ENCODE results near the gene A2M. TPM values are rescaled to one million over a fixed set of nuclear protein-coding genes. Genes with fewer than 3 reads are reported as not detected.

The A2M gene
- total and polyA plus RNA-seq, 10 of the 15 experiments (the other 5 are each of a cell fraction or from before 2014, with no cell fraction given): 0.03 to 3.5 (median 0.20) TPM; not detected in 5

- TF ChIP-seq USF1 (IDR thresholded peaks at IDR 0.05; ENCODE audit: borderline replicate concordance, extremely low read length, insufficient read depth, low read depth, low read length): no peak
- TF ChIP-seq USF2 (IDR thresholded peaks at IDR 0.05; ENCODE audit: borderline replicate concordance, low read depth, low read length): no peak
- TF ChIP-seq ZNF592 (IDR thresholded peaks at IDR 0.05): no peak
Observed at GRCh38 chr12:9041321-9041720, 74.4 kb downstream of the A2M start (continued).

- no peak for DNase-seq (ENCODE audit: low read depth, low spot score)
- Histone ChIP-seq H2AFZ (ENCODE audit: control insufficient read depth, low read depth, low read length) (no peak overlapping the region), H3K4me2 (ENCODE audit: control insufficient read depth, insufficient read depth) (no peak overlapping the region), H4K20me1 (ENCODE audit: control insufficient read depth, insufficient read depth) (no peaks in the 10 kb centered on the region), H3K9ac (ENCODE audit: control insufficient read depth, insufficient read depth, low read length) (no peak overlapping the region), H3K4me3 (no peak overlapping the region), H3K36me3 (ENCODE audit: control insufficient read depth in 2 of 2, insufficient read depth in 2 of 2, low read length in 1 of 2) (no peaks in the 10 kb centered on the region), H3K27me3 (replicated peaks in 1 of 2; ENCODE audit: control insufficient read depth in 2 of 2, insufficient read depth in 2 of 2, low read length in 1 of 2) (no peaks in the 10 kb centered on the region), H3K79me2 (ENCODE audit: control insufficient read depth, insufficient read depth, low read length) (no peaks in the 10 kb centered on the region), H3K9me3 (replicated peaks; ENCODE audit: control insufficient read depth, insufficient read depth, low read length) (no peaks in the 10 kb centered on the region), H3K4me1 (ENCODE audit: control insufficient read depth, insufficient read depth, low read length) (no peaks in the 10 kb centered on the region), H3K27ac (ENCODE audit: control insufficient read depth, insufficient read depth) (no peak overlapping the region)
- FAIRE-seq: no peak
- no TSS peak for BruUV-seq (replicated peaks)
- SMC1A ChIA-PET (ENCODE audit: uncharacterized antibody, unreplicated experiment): interaction anchor here (0.5 to 1.5 kb wide), 3 partner anchors 8 to 363 kb away, joined by 3 read pairs; no protein-coding TSS in a partner anchor
- intact Hi-C loops (cut with micrococcal nuclease; ENCODE audit: unreplicated experiment): loop anchor here (5.0 to 10.0 kb wide), 3 partner anchors 126 to 496 kb away; partner anchors contain the start of genes CLEC4E and PHC1
- RAD21 ChIA-PET (ENCODE audit: unreplicated experiment): no interaction called here
- in situ Hi-C loops (cut with MboI): loop anchor here (5.0 kb wide), 1 partner anchor 88 kb away; no protein-coding TSS in a partner anchor
- 17% methylated on average over 5 of the region's 5 CpGs for WGBS (ENCODE audit: insufficient coverage, insufficient replicate concordance, low lambda C conversion rate, missing lambda C conversion rate)
- ATAC-seq: no peak
- POLR2A ChIA-PET: no interaction called here
- CTCF ChIA-PET: interaction anchor here (1.4 to 2.2 kb wide), 4 partner anchors 9 to 497 kb away, joined by 4 to 8 read pairs (median 4); no protein-coding TSS in a partner anchor
- TF ChIP-seq IKZF1 (conservative IDR thresholded peaks at IDR 0.05): no peak
- TF ChIP-seq POLR2AphosphoS5 (IDR thresholded peaks at IDR 0.05; ENCODE audit: low read length): no peak
- TF ChIP-seq ELK1 (IDR thresholded peaks at IDR 0.05; ENCODE audit: low read depth, low read length): no peak
- no peak for TF ChIP-seq NKRF (conservative IDR thresholded peaks at IDR 0.05)
- TF ChIP-seq RFX5 (IDR thresholded peaks at IDR 0.05; ENCODE audit: low read depth, low read length): no peak
Observed at GRCh38 chr12:9040484-9041186, 75.1 kb downstream of the A2M start.
